HG02678 (cell line): ENCODE measurements around the gene ERG28.
"Not testable (repeated sequence)": the region's sequence is repeated elsewhere in the genome, so short reads cannot be mapped to it uniquely, and the experiment has no call there.

ENCODE experiments used
- ATAC-seq: cut with Tn5 transposase; IDR thresholded peaks from one replicate; pipeline ENCODE4 v1.9.1; 2021; ENCODE audit warnings: mild to moderate bottlenecking, moderate library complexity; ENCODE audit not compliant: unreplicated experiment

The ERG28 gene

DNA sequence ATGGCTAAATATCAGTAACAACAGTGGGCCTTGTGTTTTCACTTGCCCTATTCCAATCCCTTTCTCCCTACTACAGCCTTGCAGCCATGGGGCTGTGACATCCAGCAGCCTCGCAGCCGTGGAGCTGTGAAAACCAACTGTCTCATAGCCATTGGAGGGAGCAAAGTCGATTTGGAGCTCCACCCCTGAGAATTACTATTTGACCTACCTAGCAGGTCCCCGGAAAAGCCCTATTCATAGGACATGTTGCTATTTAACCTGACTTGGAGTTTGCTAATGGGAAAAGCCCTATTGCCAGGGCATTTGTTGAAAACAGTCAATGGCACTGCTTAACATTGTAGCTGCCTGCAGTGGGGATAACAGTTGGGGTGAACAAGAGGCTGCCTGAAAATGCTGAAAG lies 33.3 kb downstream of the ERG28 start:
- ATAC-seq: no peak

DNA sequence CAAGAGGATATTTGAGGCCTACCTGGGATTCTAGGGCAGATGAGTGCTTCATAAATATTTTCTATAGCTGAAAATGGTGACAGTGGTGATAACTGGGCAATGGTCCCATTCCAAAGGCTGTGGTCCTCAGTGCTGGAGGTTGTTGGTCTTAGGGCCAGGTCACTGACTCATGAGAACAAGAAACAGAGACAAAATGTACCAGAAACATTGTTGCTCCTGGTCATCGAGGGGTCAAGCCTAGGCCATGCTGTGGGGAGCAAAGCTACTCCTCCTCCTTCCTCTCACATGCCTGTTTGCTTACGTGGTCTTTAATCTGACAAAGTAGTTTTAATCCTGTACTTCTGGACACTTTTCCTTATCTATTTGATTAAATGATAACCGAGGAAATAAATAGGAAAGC lies 33.8 kb downstream of the ERG28 start:
- ATAC-seq: no peak

DNA sequence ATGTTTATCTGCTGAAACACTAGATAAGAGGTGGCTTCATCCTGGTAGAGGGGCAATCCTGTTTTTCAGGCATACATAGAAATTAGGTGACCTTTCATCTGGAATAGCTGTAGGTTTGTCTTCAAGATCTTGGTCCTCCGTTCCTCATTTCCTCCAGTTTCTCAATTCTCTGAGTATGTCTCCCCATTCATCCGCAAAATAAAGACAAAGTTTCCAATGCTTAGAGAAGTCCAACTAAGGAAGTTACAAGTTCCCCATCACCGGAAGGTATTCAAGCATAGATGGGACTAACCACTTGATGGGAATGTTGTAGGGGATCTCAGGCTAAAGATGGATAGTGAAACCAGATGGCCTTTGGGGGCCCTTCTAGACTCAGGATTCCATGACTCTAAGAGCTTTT lies 34.3 kb downstream of the ERG28 start:
- no peak for ATAC-seq

- no peak for ATAC-seq
Observed at GRCh38 chr14:75625034-75625433, 35.6 kb downstream of the ERG28 start.

- ATAC-seq: no peak
Observed at GRCh38 chr14:75619548-75619947, 41.1 kb downstream of the ERG28 start.

- no peak for ATAC-seq
Observed at GRCh38 chr14:75615200-75615599, 45.5 kb downstream of the ERG28 start.

DNA sequence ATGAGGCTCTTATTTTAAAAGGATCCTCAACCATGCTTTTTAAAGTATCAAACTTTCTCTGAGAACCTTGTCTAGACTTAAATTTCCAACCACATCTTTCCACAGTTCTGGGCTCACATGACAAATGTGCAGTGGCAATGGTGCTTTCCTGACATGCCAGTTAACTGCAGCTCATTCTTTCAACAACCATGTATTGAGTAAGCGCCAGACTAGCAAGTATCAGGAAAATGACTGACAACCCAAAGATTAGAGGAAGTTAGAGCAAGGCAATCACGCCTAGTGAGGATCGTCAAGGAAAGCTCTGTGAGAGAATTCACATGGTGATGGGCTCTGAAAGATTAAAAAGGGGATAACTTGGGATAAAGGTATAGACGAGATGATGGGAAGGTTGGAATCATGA lies 46.5 kb downstream of the ERG28 start:
- ATAC-seq: no peak

DNA sequence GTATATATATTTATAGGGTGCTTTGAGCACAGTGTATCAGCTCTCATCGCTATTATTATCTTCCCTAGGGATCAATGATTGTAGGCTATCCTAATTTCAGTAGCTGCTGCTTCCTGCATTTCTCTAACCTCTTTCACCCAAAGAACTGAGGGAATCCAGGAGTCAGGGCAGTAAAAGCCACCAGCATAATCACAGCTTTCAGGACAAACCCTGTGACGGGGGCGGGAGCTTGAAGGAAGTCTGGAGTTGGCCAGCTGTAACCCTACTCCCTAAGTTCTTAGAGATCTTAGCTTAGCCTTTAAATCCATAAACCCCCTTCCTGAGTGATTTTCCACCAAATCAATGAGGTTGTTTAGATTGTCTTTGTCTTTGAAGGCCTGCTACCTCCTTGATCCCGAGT lies 48.5 kb downstream of the ERG28 start:
- ATAC-seq: no peak

GRCh38 chr14:75610834-75611233 lies 49.8 kb downstream of the ERG28 start:
- ATAC-seq: no peak

DNA sequence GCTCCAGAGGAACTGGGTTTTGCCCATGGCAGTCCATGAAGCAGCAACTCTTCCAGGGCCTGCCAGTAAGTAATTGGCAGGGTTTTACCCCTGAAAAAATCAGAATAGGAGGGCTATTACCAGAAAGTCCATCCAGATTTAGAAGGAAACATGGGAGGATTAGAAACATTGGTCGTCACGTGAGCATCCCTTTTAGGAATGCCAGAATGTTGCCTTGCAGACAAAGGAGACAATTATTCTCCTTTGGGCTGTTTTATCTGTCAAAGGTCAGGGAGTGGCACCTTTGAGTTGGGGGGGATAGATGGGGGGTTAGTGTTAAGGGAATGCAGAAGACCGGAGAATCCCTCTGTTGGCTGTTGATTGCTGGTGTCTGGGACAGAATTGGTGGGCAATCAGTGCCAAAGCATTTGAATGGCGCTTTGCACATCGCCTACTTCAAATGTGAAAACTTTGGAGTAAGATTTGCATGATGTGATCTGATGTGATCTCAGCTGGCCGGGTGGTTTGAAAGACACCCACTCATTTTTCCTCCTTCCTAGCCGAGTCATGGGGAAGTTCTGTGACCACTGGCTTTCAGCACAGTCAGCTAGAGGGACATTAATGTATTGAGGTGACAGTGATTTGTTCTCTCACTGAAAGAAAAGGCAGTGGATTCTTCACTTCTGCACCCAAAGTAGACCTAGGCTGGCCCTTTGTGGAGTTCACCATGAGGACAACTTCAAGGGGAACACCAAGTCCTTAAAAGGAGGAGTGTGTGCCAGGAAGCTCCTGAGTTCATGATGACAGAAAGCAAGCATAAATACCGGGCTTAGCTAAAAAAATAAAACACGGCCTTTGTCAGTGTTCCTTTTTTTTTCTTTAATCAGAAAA lies 50.8 kb downstream of the ERG28 start:
- ATAC-seq: no peak

- ATAC-seq: no peak
Observed at GRCh38 chr14:75609116-75609515, 51.6 kb downstream of the ERG28 start.

GRCh38 chr14:75607842-75608640 lies 52.6 kb downstream of the ERG28 start:
- no peak for ATAC-seq

- ATAC-seq: no peak
Observed at GRCh38 chr14:75607044-75607443, 53.6 kb downstream of the ERG28 start.

DNA sequence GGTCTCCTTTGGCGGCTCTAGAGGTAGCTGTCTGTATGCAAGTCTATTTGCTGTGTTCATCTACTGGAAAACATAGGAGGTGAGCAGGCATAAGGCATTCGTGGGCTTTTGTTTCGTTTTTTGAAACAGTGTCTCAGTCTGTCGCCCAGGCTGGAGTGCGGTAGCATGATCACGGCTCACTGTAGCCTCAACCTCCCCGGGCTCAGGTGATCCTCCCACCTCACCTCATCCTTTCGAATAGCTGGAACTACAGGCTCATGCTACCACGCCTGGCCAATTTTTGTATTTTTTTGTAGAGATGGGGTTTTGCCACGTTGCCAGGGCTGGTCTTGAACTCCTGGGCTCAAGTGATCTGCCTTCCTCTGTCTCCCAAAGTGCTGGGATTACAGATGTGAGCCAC lies 54.8 kb downstream of the ERG28 start:
- ATAC-seq: no peak

DNA sequence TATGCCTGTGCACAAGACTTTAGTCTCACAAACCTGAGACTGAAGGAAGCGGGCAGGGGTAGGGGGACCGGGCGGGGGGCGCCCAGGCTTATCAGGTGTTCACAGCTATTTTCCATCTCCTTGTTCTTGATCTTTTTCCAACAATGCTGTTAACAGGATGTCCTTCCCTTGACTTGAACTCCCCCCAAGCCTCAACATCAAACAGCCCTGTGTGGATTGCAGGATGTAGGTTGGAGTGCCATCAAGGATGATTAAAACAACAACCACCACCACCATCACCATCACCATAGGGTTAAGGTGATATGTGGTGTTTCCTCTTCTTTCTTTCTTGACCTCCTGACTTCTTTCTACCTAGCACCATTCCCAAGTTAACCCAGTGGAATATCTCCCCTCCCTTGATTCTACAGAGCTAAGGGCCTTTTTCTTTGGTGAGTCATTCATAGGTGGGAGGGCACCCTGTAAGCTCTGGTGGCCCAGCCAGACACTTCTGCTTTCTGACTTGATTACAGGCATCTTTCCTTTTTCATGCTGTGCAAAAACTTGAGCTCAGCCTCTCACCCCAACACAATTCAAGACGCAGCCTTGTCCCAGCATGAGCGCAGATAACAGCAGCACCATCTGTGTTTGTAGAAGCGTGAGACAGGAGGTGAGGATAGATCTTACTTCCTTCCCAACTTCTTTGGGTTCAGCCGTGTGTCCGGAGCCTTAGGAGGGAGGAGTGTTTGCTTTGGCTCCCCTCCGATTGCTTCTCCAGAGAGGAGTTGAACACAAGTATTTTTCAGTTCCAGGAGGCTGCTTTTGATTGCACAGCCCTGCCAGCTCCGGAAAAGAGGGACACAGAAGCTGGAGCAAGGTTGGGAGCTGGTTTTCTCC lies 55.5 kb downstream of the ERG28 start:
- no peak for ATAC-seq

GRCh38 chr14:75602503-75602902 lies 58.2 kb downstream of the ERG28 start:
- ATAC-seq: no peak

GRCh38 chr14:75601061-75601460 lies 59.6 kb downstream of the ERG28 start:
- ATAC-seq: not testable (repeated sequence)

DNA sequence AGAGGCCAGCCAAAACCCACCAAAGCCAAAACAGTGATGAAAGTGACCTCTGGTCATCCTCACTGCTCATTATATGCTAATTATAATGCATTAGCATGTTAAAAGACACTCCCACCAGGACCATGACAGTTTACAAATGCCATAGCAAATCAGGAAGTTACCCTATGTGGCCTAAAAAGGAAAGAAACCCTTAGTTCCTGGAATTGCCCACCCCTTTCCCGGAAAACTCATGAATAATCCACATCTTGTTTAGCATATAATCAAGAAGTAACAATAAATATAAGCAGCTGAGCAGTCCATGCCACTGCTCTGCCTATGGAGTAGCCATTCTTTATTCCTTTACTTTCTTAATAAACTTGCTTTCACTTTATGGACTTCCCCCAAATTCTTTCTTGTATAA lies 60.6 kb downstream of the ERG28 start:
- not testable (repeated sequence) for ATAC-seq
